HG02678 (cell line): Measurements from ENCODE around the gene SUSD1.
"Not testable (repeated sequence)": the region's sequence is repeated elsewhere in the genome, so short reads cannot be mapped to it uniquely, and the experiment has no call there.

ENCODE experiments used
- ATAC-seq: cut with Tn5 transposase; IDR thresholded peaks from one replicate; pipeline ENCODE4 v1.9.1; 2021; ENCODE audit warnings: mild to moderate bottlenecking, moderate library complexity; ENCODE audit not compliant: unreplicated experiment

SUSD1 gene

DNA sequence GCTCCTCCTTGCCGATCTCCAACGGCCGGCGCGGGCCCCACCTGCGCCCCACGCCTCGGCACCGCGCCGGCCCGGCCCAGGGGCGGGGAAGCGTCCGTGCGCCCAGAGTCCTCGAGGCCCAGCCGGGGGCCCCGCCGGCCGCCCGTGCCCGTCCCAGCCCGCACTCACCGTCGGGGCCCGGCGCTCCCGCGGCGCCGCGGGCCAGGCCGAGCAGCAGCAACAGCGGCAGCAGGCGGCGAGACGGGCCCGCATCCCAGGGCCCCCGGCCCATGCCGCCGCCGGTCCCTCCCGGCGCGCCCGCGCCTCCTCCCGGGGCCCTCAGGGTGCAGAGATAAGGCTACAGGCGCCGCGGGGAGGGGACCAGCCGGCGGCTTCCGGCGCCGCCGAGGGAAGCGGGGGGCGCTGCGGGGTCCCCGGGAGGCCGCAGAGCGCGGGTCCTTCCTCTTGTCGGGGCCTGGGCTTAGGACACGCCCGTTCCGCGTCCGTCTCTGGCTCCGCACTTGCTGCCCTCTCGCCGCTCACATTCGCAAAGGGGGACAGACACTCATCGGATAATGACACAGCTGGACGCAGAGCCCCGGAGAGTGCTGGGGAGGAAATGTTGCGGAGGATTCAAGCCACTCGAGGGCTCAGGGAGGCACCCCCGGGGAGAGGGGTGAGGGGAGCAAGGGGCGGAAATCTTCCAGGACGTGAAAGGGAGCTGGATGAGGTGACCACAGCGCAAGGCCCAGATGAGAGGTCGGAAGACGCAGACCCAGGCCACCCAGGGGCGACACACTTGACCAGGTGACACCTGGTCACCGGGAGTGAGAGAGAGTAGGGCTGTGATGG lies at the start of gene SUSD1:
Gene SUSD1, minus strand, starts transcription at position 333 of the 831 bp plus-strand sequence. Its CDS starts 62 bp downstream, at position 271.
- peak; percentile 57 for ATAC-seq

DNA sequence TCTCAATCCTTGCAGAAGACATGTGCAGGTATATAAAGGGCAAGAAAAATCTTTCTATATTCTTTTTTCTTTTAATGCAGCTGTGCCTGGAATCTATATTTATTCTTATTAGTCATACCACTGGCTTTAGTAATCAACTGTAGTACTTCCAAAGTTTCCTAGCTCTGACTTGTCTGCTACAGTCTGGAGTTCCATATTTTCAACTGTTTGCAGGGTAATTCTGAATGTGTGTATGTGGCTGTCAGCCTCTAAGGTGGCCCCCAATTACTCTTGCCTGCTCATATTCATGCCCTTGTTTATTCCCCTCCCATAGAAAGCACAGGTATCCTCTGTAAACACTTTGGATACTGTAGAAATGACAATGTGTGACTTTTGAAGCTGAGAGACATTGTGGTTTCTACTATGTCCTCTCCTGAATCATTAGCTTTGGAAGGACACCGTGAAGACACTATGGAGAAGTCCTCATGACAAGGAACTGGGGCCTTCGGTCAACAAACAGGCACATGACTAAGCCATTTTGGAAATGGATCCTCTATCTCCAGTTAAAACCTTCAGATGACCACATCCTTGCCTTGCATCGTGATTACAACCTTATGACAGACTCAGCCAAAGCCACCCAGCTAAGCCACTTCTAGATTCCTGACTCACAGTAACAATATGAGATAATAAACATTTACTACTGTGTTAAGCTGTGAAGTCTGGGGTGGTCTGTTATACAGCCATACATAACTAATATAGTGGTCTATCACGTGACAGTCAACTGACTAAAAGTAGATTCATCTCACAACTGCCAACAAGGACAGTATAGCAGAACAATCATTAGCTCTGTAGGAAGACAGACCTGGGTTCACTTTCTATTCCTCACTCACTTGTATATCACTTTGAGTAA lies 49.5 kb upstream of the SUSD1 start:
- ATAC-seq: no peak

DNA sequence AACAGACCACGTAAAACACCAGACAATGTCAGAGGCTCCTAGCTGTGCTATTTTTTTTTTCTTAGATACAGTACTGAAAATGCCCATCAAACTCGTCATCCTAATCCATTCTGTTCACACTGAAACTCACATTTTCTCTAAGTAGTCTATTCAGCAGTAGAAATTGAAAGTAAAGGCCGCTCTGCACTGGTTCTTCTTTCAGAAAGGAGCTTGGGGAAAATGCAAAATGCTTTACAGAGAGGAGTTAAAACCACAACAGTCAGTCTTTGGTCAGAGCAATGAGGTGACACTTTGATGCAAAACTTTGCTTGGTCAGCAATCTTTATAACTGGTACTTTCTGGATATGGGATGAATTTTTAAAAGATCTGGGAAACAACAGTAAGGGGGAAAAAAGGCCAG lies 43.8 kb upstream of the SUSD1 start:
- peak; percentile 96 for ATAC-seq

DNA sequence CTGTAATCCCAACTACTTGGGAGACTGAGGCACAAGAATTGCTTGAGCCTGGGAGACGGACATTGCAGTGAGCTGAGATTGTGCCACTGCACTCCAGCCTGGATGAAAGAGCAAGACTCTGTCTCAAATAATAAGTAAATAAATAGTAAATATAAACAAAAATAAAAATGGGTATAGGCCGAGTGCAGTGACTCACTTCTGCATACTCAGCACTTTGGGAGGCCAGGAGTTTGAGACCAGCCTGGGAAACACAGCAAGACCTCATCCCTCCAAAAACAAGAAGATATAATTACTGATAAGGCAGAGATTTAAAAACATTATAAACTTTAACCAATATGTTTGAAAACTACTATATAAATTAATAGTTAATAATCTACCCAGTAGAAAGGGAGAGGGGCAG lies 37.8 kb upstream of the SUSD1 start:
- ATAC-seq: no peak

DNA sequence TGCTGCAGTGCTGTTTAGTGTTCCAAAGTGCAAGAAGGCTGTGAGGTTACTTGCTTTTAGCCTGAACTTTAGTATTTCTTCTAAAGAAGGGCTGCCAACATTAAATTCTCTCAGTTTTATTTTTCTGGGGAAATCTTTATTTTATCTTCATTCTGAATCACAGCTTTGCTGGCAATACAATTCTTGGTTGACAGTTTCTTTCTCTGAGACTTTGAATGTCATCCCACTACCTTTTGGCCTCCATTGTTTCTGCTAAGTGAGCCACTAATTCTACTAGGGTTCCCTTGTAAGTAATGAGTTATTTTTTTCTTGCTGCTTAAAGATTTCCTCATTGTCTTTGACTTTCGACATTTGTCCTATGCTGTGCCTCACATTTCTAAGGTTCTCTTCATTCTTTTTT lies 32.4 kb upstream of the SUSD1 start:
- ATAC-seq: no peak

DNA sequence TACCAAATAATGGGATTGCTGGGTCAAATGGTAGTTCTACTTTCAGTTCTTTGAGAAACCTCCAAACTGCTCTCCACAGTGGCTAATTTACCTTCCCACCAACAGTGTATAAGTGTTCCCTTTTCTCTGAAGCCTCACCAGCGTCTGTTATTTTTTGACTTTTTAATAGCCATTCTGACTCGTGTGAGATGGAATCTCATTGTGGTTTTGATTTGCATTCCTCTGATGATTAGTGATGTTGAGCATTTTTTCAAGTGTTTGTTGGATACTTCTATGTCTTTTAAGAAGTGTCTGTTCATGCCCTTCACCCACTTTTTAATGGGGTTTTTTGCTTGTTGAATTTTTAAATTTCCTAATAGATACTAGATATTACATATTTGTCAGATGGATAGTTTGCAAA lies 28.4 kb upstream of the SUSD1 start:
- no peak for ATAC-seq

DNA sequence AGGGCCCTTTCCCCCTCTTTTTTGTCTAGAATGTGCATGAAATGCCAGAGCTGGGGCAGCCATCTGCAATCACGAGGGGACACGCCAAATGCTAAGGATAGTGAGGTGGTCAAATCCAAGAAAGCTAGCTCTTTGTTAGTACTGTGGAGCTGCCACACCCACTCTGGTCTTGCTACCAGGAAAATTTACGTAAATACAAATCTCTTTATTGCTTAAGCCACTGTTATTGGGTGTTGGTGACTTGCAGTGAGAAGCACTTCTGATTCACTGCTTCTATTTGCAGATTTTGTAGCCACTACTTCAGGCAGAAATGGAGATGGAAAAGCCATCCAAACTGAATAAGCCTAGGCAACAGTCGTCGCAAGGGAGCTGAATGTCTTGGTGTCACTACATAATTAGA lies 25.6 kb upstream of the SUSD1 start:
- no peak for ATAC-seq

DNA sequence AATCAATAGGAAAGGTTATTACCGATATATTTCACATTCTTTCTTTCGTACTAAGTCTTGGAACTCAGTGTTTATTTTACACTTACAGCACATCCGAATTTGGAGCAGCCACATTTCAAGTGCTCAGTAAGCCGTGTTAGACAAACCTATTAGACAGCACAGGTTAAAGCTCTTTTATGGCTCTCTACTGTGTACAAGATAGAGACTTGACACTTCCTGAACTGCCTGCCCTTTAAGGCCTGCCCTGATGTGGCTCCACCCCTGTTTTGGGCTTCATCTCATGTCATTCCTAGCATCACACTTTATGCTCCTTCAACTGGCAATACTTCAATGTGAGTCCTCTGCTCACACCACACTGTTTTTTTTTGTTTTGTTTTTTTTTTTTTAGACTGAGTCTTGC lies 23.5 kb upstream of the SUSD1 start:
- no peak for ATAC-seq

DNA sequence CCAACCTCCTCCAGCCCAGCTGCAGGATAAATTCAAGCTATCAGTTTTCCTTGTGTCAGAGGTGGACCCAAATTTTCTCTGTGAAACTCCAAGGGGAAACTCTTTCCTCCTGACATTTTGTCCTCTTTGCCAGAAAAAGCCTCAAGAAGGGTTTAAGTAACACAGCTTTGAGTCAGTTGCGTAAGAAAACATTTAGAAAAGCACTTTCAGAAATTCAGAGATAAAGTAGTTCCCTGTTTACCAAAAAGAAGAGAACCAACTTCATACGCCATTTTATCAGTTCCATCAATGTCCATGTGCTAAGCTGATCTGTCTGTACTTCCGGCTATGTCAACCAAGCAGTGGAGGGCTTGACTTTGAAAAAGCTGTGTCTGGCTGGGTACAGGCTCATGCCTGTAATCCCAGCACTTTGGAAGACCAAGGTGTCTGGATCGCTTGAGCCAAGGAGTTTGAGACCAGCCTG lies 19.9 kb upstream of the SUSD1 start:
- ATAC-seq: no peak

DNA sequence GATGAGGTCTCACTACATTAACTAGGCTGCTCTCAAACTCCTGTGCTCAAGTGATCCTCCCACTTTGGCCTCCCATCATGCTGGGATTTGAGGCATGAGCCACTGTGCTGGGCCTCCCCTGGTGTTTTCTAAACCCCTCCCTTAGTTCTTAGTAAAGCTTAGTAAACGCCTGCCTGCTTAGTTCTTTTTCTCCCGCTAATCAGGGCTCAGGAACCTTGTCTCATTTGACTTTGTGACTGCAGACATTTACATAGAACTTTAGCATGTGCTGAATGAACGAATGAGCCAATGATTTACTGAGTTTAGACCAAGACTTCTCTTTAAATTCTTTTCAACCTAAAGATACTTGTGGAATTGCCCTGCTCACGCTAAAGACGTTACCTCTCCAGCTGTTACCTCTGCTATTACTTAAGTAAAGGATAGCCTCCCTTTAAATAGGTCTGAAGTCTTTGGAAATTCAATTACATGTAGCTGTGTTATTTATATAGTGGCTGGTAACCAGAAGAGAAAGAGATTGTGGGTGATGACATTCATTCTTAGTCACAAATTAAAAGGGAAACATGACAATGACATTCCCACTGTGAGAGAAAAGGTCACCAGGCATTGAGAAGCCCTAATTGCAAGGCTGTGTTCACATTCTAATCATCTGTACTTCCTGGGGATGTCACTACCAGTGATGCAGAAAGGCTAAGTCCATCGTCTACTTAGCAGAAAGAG lies 18.6 kb upstream of the SUSD1 start:
- ATAC-seq: no peak

DNA sequence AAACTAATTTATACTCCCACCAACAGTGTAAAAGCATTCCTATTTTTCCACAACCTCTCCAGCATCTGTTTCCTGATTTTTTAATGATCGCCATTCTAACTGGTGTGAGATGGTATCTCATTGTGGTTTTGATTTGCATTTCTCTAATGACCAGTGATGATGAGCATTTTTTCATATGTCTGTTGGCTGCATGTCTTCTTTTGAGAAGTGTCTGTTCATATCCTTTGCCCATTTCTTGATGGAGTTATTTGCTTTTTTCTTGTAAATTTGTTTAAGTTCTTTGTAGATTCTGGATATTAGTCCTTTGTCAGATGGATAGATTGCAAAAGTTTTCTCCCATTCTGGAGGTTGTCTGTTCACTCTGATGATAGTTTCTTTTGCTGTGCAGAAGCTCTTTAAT lies 15.2 kb upstream of the SUSD1 start:
- not testable (repeated sequence) for ATAC-seq

DNA sequence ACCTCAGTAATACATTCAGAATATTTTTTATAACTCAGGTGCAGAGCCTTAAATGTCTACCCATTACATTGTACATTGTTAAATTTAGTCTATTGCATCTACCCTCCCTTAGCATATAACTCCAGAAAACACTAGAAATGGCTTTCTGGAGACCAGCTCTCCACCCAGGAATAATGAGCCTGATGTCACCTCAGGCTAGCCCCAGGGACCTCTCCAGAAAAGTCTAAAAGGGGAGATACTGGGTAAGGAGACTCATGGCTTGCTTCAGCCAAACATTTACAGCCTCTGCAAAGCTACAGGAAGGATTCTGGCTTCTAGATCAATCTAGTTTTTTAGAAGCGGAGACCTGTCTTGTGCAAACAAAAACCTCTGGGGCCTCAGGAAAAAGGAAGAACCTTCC lies 13.8 kb upstream of the SUSD1 start:
- ATAC-seq: no peak

DNA sequence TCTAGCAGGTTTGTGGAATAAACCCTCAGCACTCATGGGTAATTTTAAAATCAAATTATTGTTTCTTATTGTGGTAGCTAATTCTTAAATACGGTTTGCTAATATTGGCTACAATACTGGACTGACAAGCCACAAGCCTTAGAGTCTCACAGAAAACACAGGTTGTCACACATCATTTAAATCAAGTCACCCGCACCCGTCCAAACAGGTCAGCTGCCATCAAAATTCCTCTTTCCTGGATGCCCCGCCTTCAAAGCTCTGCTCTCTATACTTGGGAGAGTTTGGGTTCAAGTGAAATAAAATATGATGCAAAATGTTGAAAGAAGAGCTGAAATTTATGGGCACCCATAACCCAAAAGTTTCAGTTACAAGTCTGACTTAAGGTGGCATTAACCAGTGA lies 12.3 kb upstream of the SUSD1 start:
- no peak for ATAC-seq

DNA sequence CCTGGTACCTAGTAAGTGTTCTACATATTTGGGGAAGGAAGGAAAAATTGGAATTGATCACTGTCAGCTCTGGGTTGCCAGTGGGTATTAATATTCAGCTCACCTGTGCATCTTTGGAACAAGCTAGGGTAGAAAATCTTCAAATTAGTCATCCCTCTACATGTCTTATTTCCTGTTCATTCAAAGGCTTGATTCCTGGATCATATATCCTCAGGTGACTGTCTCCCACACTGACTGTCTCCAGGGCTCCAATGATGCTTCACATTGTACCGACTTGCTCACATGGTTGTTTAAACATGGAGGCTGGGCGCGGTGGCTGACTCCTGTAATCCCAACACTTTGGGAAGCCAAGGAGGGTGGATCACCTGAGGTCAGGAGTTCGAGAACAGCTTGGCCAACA lies 11.6 kb upstream of the SUSD1 start:
- no peak for ATAC-seq

DNA sequence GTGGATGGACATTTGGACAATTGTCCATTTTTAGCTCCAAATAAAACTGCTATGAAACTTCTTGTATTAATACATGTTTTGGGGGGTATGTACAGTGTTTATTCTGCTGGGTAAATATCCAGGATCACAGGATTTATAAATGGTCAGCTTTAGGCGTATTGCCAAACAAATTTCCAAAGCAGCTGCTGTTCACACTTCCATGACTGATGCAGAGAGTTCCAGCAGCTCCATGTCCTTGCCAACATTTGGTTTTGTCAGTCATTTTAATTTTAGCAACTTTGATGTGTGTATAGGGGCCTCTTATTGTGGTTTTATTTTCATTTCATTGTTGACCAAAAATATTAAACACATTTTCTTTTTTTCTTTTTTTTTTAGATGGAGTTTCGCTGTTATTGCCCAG lies 9.8 kb upstream of the SUSD1 start:
- ATAC-seq: no peak

DNA sequence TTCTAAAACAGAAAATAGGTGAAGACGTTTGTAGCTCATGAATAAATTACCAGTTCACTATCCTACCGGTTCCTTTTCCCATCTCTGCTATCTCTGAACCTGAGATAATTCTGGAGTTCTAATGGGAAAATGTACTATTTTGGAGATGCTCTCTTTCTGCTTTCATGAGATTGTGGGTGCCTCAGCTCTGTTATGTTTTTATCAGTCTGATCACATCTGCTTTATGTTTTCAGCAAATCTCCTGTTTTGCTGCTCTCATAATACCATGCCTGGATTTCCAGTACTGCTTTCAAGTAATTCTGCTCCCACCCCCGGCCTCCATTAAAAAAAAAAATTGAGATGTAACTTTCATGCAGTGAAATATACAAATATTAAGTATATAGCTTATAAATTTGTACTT lies 9.1 kb upstream of the SUSD1 start:
- no peak for ATAC-seq

DNA sequence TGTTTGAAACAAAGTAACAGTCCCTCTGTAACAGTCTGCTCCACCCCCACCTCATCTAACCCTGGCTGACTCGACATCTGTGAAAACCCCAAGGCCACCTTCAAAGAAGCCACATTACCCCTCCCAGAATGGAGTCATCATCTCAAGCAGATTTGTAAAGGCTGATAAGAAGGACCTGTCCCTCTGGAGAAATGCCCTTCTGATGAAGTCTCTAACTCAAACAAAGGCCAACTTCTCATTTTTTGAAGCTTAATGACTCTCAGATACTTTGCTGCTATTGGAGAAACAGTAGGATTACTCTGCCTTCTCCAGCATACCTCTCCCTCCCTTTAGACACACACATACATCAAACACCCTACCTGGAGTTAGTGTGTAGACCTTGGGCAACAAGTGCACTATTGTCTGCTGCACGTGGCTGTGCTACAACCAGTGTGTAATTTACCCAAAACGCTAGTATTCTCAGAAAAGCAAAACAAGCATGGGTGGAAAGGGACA lies 5.3 kb upstream of the SUSD1 start:
- no peak for ATAC-seq

DNA sequence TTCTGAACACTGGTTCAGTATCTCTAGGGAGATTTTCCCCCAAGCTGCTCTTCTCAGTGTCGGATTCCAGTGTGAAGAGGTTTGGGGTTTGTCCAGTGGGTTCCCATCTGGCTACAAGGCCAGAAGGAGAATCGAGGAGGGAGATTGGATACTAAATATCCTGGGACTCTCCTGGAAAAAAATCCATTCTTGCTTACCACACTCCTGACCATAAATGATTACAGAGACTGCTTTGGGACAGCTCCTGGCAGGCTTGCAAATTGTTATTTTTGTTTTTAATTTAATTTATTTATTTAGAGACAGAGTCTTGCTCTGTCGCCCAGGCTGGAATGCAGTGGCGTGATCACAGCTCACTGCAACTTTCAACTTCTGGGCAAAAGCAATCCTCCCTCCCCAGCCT lies 4.7 kb upstream of the SUSD1 start:
- no peak for ATAC-seq

DNA sequence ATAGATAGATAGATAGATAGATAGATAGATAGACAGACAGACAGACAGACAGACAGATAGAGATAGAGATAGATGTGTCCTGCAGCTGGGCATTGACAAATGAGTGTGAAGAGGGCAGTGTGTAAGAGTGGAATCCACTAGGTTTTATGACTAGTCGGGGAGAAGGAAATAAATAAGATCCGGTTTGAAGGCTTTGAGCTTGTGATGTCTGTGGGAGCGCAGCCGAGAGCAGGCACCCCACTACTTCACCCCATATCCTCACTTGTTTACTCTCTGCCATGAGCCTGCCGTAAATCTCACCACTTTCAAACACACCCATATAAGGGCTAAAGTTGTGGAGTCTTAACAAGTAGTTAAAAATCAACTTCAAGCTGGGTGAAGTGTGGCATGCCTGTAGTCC lies 1.4 kb upstream of the SUSD1 start:
- no peak for ATAC-seq

DNA sequence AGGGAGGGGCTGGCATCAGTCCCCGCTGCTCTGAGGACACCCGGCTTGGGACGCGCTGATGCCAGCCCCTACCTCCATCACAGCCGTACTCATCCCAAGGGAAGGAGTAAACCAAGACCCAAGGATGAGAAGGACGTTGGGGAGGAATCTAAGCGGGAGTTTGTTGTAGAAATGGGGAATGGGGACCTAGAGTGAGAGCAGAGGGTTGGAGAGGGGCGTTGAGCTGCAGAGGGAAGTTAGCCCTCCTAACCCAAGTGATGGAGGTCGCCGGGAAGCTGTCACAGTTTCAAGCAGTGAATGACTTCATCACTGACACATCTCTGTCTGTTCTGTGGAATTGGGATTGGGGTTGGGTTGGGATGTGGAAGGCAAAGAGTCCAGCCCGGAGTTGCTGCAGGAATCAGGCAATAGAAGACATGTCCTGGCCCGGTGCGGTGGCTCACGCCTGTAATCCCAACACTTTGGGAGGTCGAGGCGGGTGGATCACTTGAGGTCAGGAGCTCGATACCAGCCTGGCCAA lies 759 bp upstream of the SUSD1 start:
- ATAC-seq: no peak
